Skin of body (tissue), 3 donors: ENCODE data around the gene VAMP4. TPM values are rescaled to one million over a fixed set of nuclear protein-coding genes. Genes with fewer than 3 reads are reported as not detected.

Experiments
- DNase-seq: peaks from one replicate; lab custom pipeline; 2025; lab: John Stamatoyannopoulos, UW
- small RNA-seq: library from RNA; depleted of rRNA; stranded (forward); fragments of <200 nt; gene quantifications from one replicate; pipeline ENCODE3, GENCODE V24; 2014; ENCODE audit warnings: low replicate concordance
- total RNA-seq: library from RNA; depleted of rRNA; stranded (reverse); fragments of >200 nt; gene quantifications from one replicate; pipeline ENCODE4 v1.2.3, GENCODE V29; 2014

Gene VAMP4
- total RNA-seq, 1 donor from 2014 or later: 13.1 TPM

- no peak for DNase-seq
These were observed 88.1 kb downstream of the VAMP4 start for GRCh38 chr1:171653796-171654195.

DNA sequence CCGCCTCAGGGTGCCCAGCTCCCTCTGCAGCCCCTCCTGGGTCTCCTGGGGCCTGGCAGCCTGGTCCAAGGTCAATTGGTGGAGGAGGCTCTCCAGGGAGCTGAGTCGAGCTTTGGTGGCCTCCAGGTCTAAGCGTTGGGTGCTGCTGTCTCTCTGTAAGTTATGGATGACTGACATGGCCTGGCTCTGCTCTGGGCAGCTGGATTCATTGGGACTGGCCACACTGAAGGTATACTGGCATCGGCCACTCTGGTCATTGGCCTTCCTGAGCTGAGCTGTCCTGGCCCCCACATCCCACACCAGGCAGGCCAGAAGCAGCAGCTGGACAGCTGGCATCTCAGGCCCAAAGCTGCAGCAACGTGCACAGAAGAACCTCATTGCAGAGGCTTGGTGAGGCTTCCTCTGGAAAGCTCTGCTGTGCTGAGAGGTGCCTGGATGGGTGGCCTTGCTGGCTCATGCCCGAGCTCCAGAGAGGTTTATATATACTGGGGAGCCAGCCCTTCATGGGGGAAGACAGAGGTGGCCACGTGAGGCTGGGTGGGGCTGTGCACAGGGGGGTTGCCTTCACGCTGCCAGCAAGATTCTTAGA is 89.5 kb downstream of the VAMP4 start, which contains the start of gene MYOC:
MYOC (minus strand) TSS at position 455 of the 589 bp plus-strand sequence; CDS start at position 378, 77 bp downstream.
- no peak for DNase-seq

Small RNA genes lying within 50 kb of the gene (small RNA-seq; reads per million reads assigned to genes)
- gene RF00601: not detected

Other genes with a start within 250 kb of the VAMP4 start
- gene MYOCOS, start 119.8 kb downstream of the VAMP4 start, total RNA-seq: not detected
- 0.30 TPM for gene MYOC, start 89.4 kb downstream of the VAMP4 start, total RNA-seq
- 14.9 TPM for gene METTL13, start 39.6 kb upstream of the VAMP4 start, total RNA-seq
- gene DNM3, start 99.4 kb upstream of the VAMP4 start, total RNA-seq: 5.2 TPM